ENCODE results near the gene PTMS.
A peak's percentile ranks its signal among the peaks of the same experiment; 100 is the strongest.

Gene PTMS

GRCh38 chr12:6752167-6752920, 13.8 kb upstream of the PTMS start:
- TF ChIP-seq CTCF (IDR thresholded peaks at IDR 0.05; ENCODE audit: low read depth, low read length, missing control alignments), result peak; percentile 62
- H3K4me3 ChIP-seq (ENCODE audit: low read depth, low read length), result peak overlapping the region; percentile 96
- DNase-seq (ENCODE audit: low read depth), result no peak
- in situ Hi-C loops (cut with HindIII; ENCODE audit: low sequenced_read_pairs), result no loop called here

GRCh38 chr12:6752921-6753771, 13.0 kb upstream of the PTMS start, which contains the start of gene MLF2:
TSS of gene MLF2 (minus strand) at chr12:6753141. CDS start at chr12:6752334, 807 bp downstream.
- in situ Hi-C loops (cut with HindIII; ENCODE audit: low sequenced_read_pairs), result no loop called here
- H3K4me3 ChIP-seq (ENCODE audit: low read depth, low read length), result peak within 1 kb of the TSS; percentile 96
- peak; percentile 98 for DNase-seq (ENCODE audit: low read depth)
- peak; percentile 98 for TF ChIP-seq CTCF (IDR thresholded peaks at IDR 0.05; ENCODE audit: low read depth, low read length, missing control alignments)

GRCh38 chr12:6753772-6754356, 12.3 kb upstream of the PTMS start:
- no peak overlapping the region for H3K4me3 ChIP-seq (ENCODE audit: low read depth, low read length)
- in situ Hi-C loops (cut with HindIII; ENCODE audit: low sequenced_read_pairs), result no loop called here
- TF ChIP-seq CTCF (IDR thresholded peaks at IDR 0.05; ENCODE audit: low read depth, low read length, missing control alignments), result no peak

GRCh38 chr12:6754411-6754810, 11.8 kb upstream of the PTMS start:
- in situ Hi-C loops (cut with HindIII; ENCODE audit: low sequenced_read_pairs), result no loop called here
- no peak for DNase-seq (ENCODE audit: low read depth)
- H3K4me3 ChIP-seq (ENCODE audit: low read depth, low read length), result no peak overlapping the region
- no peak for TF ChIP-seq CTCF (IDR thresholded peaks at IDR 0.05; ENCODE audit: low read depth, low read length, missing control alignments)

More at GRCh38 chr12:6753772-6754356, 12.3 kb upstream of the PTMS start:
- DNase-seq (ENCODE audit: low read depth), result no peak

- no peak for DNase-seq (ENCODE audit: low read depth)
- no peak overlapping the region for H3K4me3 ChIP-seq (ENCODE audit: low read depth, low read length)
- in situ Hi-C loops (cut with HindIII; ENCODE audit: low sequenced_read_pairs), result no loop called here
- no peak for TF ChIP-seq CTCF (IDR thresholded peaks at IDR 0.05; ENCODE audit: low read depth, low read length, missing control alignments)
Measured at GRCh38 chr12:6757028-6757690, 9.0 kb upstream of the PTMS start.

Data from astrocyte of the cerebellum (primary cell).